Panc1 (cell line): ENCODE measurements around the gene SGMS1. TPM values are rescaled to one million over a fixed set of nuclear protein-coding genes. Genes with fewer than 3 reads are reported as not detected.

Experiments
- ATAC-seq: fragments of 200-7000 bp; cut with Tn5 transposase; 2 replicates; pipeline ENCODE4 v1.9.1; 2020; ENCODE audit warnings: mild to moderate bottlenecking, moderate library complexity
- BruUV-seq: library from RNA; stranded (reverse); fragments of 400-500 nt; replicated peaks from 2 replicates; lab custom pipeline; 2021; lab: Mats Ljungman, UMichigan
- CTCF ChIA-PET: fragments of 300-600 bp; sonication (Branson Sonifier 250); formaldehyde crosslinking; loops from one replicate; lab custom pipeline; 2022; ENCODE audit warnings: antibody characterized with exemption; lab: Charles Lee
- POLR2A ChIA-PET: fragments of 300-600 bp; sonication (Branson Sonifier 250); formaldehyde crosslinking; loops from one replicate; lab custom pipeline; 2022; ENCODE audit warnings: antibody characterized with exemption; lab: Charles Lee
- DNase-seq: peaks from one replicate; pipeline ENCODE4 v3.0.0-alpha.2; 2010; ENCODE audit warnings: low read depth, low spot score
- H3K27ac ChIP-seq: 2 replicates; pipeline ENCODE4 v1.5.1; 2011; ENCODE audit warnings: mild to moderate bottlenecking, low read length, inconsistent platforms
- H3K27me3 ChIP-seq: fragments of 200-500 bp; sonication (Bioruptor generic); 2 replicates; pipeline ENCODE4 v1.6.0; 2014; ENCODE audit warnings: low read length, inconsistent platforms; ENCODE audit not compliant: control insufficient read depth, insufficient read depth
- H3K36me3 ChIP-seq: fragments of 200-500 bp; sonication (Bioruptor generic); 2 replicates; pipeline ENCODE4 v1.5.1; 2014; ENCODE audit warnings: inconsistent platforms, mild to moderate bottlenecking, low read length, moderate library complexity; ENCODE audit not compliant: control insufficient read depth, insufficient read depth
- H3K4me1 ChIP-seq: 2 replicates; pipeline ENCODE4 v1.5.1; 2011; ENCODE audit warnings: inconsistent platforms, mild to moderate bottlenecking, low read length, moderate library complexity; ENCODE audit not compliant: control insufficient read depth, insufficient read depth
- H3K4me3 ChIP-seq, 2 experiments: 2 replicates each; pipeline ENCODE4 v1.5.1; 2011 to 2012; ENCODE audit warnings: low read depth in 2 of 2, low read length in 2 of 2, mild to moderate bottlenecking in 2 of 2, inconsistent platforms in 1 of 2, moderate library complexity in 1 of 2
- H3K9me3 ChIP-seq: fragments of 200-500 bp; sonication (Bioruptor generic); 2 replicates; pipeline ENCODE4 v1.5.1; 2014; ENCODE audit warnings: low read depth, mild to moderate bottlenecking, inconsistent platforms, low read length, moderate library complexity; ENCODE audit not compliant: control insufficient read depth, insufficient read depth
- POLR2AphosphoS5 ChIP-seq: IDR thresholded peaks from 2 replicates; pipeline ENCODE4 v1.6.1; 2012; ENCODE audit warnings: mild to moderate bottlenecking, low read depth, low read length, moderate library complexity
- REST ChIP-seq, 2 experiments: IDR thresholded peaks; 2 replicates each; pipeline ENCODE4 v1.6.1; 2011 to 2012; ENCODE audit warnings: low read depth in 2 of 2, control low read depth in 1 of 2, low read length in 1 of 2, mild to moderate bottlenecking in 1 of 2, moderate library complexity in 1 of 2; ENCODE audit not compliant: insufficient read depth in 1 of 2
- SIN3A ChIP-seq: IDR thresholded peaks from 2 replicates; pipeline ENCODE4 v1.6.1; 2012; ENCODE audit warnings: low read depth, mild to moderate bottlenecking, low read length, moderate library complexity, borderline replicate concordance; ENCODE audit not compliant: insufficient read depth
- TCF7L2 ChIP-seq: IDR thresholded peaks from 2 replicates; pipeline ENCODE4 v1.6.1; 2011; ENCODE audit warnings: mild to moderate bottlenecking, low read depth, low read length, inconsistent platforms
- in situ Hi-C: cut with HindIII; loops from 2 replicates; pipeline ENCODE4 v1.10.0; 2016; ENCODE audit warnings: low sequenced_read_pairs, low pct_unique_long_range_greater_than_20kb
- intact Hi-C: fragments of 100-400 bp; cut with micrococcal nuclease; formaldehyde crosslinking; loops from one replicate; pipeline ENCODE4 v1.10.0; 2022; ENCODE audit not compliant: unreplicated experiment
- total RNA-seq: library from RNA; stranded (reverse); gene quantifications from one replicate; pipeline ENCODE4 v1.2.1, GENCODE V29; 2021; ENCODE audit not compliant: unreplicated experiment
- TF ChIP-seq, protein P1 (sequence below): fragments of 450-650 bp; IDR thresholded peaks from 2 replicates; pipeline ENCODE4 v1.5.1; 2017; ENCODE audit warnings: mild to moderate bottlenecking

SGMS1 gene
- total RNA-seq, 1 experiment from 2014 or later, result 22.0 TPM

GRCh38 chr10:50333872-50334271 lies 289.9 kb downstream of the SGMS1 start:
- Histone ChIP-seq H3K27ac (no peak overlapping the region), H3K27me3 (no peaks in the 10 kb centered on the region), H3K4me3 (no peak overlapping the region), H3K36me3 (no peaks in the 10 kb centered on the region), H3K4me1 (no peaks in the 10 kb centered on the region), H3K9me3 (no peaks in the 10 kb centered on the region)
- TF ChIP-seq SIN3A (no peak), REST (IDR thresholded peaks at IDR 0.05; ENCODE audit: insufficient read depth in 1 of 2, low read depth in 2 of 2, low read length in 1 of 2) (no peak), POLR2AphosphoS5 (no peak), TCF7L2 (no peak)
- TF ChIP-seq, protein P1, sequence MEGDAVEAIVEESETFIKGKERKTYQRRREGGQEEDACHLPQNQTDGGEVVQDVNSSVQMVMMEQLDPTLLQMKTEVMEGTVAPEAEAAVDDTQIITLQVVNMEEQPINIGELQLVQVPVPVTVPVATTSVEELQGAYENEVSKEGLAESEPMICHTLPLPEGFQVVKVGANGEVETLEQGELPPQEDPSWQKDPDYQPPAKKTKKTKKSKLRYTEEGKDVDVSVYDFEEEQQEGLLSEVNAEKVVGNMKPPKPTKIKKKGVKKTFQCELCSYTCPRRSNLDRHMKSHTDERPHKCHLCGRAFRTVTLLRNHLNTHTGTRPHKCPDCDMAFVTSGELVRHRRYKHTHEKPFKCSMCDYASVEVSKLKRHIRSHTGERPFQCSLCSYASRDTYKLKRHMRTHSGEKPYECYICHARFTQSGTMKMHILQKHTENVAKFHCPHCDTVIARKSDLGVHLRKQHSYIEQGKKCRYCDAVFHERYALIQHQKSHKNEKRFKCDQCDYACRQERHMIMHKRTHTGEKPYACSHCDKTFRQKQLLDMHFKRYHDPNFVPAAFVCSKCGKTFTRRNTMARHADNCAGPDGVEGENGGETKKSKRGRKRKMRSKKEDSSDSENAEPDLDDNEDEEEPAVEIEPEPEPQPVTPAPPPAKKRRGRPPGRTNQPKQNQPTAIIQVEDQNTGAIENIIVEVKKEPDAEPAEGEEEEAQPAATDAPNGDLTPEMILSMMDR, result no peak
- POLR2A ChIA-PET, result no interaction called here
- in situ Hi-C loops (no loop called here), intact Hi-C loops (no loop called here)
- CTCF ChIA-PET, result no interaction called here
- ATAC-seq (no peak), DNase-seq (no peak)
- no TSS peak for BruUV-seq

GRCh38 chr10:50332108-50332842 lies 291.5 kb downstream of the SGMS1 start:
- POLR2A ChIA-PET, result no interaction called here
- TF ChIP-seq SIN3A (no peak), TCF7L2 (no peak), REST (IDR thresholded peaks at IDR 0.05; ENCODE audit: insufficient read depth in 1 of 2, low read depth in 2 of 2, low read length in 1 of 2) (no peak), POLR2AphosphoS5 (no peak)
- TF ChIP-seq, protein P1, result no peak
- intact Hi-C loops (no loop called here), in situ Hi-C loops (no loop called here)
- no peak for DNase-seq
- CTCF ChIA-PET, result no interaction called here
- Histone ChIP-seq H3K4me1 (no peaks in the 10 kb centered on the region), H3K27me3 (no peaks in the 10 kb centered on the region), H3K36me3 (no peaks in the 10 kb centered on the region), H3K9me3 (no peaks in the 10 kb centered on the region), H3K27ac (no peak overlapping the region), H3K4me3 (no peak overlapping the region)
- no TSS peak for BruUV-seq
- ATAC-seq, result no peak
